Nephron (organoid): ENCODE data around the gene UBE2I.

Experiments
- H3K27ac Mint-ChIP-seq, 3 experiments: 2 replicates each; pipeline ENCODE4 v1.8.0; 2020; ENCODE audit warnings: mixed read lengths in 3 of 3, mild to moderate bottlenecking in 2 of 3, moderate library complexity in 1 of 3
- H3K27me3 Mint-ChIP-seq: 2 replicates; pipeline ENCODE4 v1.8.0; 2021; ENCODE audit warnings: low read depth, mild to moderate bottlenecking, moderate library complexity, mixed read lengths
- H3K36me3 Mint-ChIP-seq: 2 replicates; pipeline ENCODE4 v1.8.0; 2020; ENCODE audit warnings: low read depth, mixed read lengths
- H3K4me1 Mint-ChIP-seq: 2 replicates; pipeline ENCODE4 v1.8.0; 2020; ENCODE audit warnings: mixed read lengths
- H3K4me3 Mint-ChIP-seq, 3 experiments: 2 replicates each; pipeline ENCODE4 v1.8.0; 2020; ENCODE audit warnings: mild to moderate bottlenecking in 3 of 3, mixed read lengths in 3 of 3, moderate library complexity in 2 of 3
- H3K9me3 Mint-ChIP-seq: 2 replicates; pipeline ENCODE4 v1.8.0; 2020; ENCODE audit warnings: mixed read lengths
- TF ChIP-seq, protein P1 (sequence below), 3 experiments: fragments of 200-600 bp; sonication (generic); IDR thresholded peaks; one replicate each; pipeline ENCODE4 v1.5.0; 2021; ENCODE audit warnings: antibody characterized with exemption in 3 of 3; ENCODE audit not compliant: unreplicated experiment in 3 of 3

UBE2I gene

DNA sequence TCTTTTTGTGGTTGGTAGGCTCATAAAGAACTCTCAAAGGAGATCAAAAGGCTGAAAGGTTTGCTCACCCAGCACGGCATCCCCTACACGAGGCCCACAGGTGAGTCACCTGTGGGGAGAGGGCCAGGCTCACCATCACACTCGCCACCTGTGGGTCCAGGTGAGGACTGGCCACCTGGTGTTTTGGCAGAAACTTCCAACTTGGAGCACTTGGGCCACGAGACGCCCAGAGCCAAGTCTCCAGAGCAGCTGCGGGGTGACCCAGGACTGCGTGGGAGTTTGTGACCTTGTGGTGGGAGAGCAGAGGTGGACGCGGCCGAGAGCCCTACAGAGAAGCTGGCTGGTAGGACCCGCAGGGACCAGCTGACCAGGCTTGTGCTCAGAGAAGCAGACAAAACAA lies 53.4 kb downstream of the UBE2I start:
- Mint-ChIP-seq H3K9me3 (no peaks in the 10 kb centered on the region), H3K27me3 (no peaks in the 10 kb centered on the region), H3K4me3 (no peak overlapping the region), H3K4me1 (peaks cover 4% of the 10 kb centered on the region), H3K27ac (no peak overlapping the region), H3K36me3 (peaks cover 4% of the 10 kb centered on the region)
- TF ChIP-seq, protein P1, sequence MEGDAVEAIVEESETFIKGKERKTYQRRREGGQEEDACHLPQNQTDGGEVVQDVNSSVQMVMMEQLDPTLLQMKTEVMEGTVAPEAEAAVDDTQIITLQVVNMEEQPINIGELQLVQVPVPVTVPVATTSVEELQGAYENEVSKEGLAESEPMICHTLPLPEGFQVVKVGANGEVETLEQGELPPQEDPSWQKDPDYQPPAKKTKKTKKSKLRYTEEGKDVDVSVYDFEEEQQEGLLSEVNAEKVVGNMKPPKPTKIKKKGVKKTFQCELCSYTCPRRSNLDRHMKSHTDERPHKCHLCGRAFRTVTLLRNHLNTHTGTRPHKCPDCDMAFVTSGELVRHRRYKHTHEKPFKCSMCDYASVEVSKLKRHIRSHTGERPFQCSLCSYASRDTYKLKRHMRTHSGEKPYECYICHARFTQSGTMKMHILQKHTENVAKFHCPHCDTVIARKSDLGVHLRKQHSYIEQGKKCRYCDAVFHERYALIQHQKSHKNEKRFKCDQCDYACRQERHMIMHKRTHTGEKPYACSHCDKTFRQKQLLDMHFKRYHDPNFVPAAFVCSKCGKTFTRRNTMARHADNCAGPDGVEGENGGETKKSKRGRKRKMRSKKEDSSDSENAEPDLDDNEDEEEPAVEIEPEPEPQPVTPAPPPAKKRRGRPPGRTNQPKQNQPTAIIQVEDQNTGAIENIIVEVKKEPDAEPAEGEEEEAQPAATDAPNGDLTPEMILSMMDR (IDR thresholded peaks at IDR 0.05; ENCODE audit: unreplicated experiment in 3 of 3), result no peak

- H3K27me3 Mint-ChIP-seq, result no peaks in the 10 kb centered on the region
- no peaks in the 10 kb centered on the region for H3K9me3 Mint-ChIP-seq
- TF ChIP-seq, protein P1 (IDR thresholded peaks at IDR 0.05; ENCODE audit: unreplicated experiment in 3 of 3), result peak; percentile 50 to 72 (median 66)
- peaks cover 4% of the 10 kb centered on the region for H3K36me3 Mint-ChIP-seq
- peaks cover 4% of the 10 kb centered on the region for H3K4me1 Mint-ChIP-seq
- H3K4me3 Mint-ChIP-seq, result no peak overlapping the region
- peak overlapping the region in 1 of 3 experiments; percentile 37 for H3K27ac Mint-ChIP-seq
Observed at GRCh38 chr16:1363501-1364041, 54.1 kb downstream of the UBE2I start.

- TF ChIP-seq, protein P1 (IDR thresholded peaks at IDR 0.05; ENCODE audit: unreplicated experiment in 3 of 3), result no peak
- Mint-ChIP-seq H3K36me3 (peaks cover 4% of the 10 kb centered on the region), H3K4me3 (no peak overlapping the region), H3K4me1 (peaks cover 4% of the 10 kb centered on the region), H3K27me3 (no peaks in the 10 kb centered on the region), H3K27ac (no peak overlapping the region), H3K9me3 (no peaks in the 10 kb centered on the region)
Observed at GRCh38 chr16:1364510-1364909, 55.1 kb downstream of the UBE2I start.

DNA sequence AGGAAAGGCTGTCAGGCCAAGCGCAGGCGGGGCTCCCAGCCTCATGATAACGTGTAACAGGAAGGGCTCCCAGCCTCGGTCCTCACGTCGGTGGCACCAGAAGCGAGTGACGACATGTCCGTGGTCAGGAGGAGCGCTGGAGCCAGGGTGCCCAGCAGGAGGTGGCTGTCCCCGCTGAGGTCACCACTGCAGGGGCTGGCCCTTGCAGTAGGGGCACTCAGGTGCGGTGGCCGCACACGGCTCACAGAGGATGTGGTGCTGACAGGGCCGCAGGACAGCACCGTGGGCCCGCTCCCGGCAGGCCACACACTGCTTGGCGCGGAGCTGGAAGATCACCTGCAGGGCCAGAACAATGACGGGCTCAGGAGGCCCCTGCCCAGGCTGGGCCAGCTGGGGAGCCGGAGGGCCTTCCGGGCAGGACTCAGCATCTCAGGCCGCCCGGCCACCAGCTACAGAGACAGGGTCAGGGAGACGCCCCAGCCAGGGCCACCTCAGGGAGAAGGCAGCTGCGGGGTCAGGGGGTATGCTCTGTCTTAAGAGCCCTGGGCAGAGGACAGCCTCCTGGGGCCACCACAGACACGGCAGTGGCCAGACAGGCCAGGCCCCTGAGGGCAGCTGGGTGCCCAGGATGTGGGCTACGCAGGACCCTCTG lies 56.8 kb downstream of the UBE2I start:
- Mint-ChIP-seq H3K36me3 (peaks cover 4% of the 10 kb centered on the region), H3K4me3 (no peak overlapping the region), H3K4me1 (peaks cover 4% of the 10 kb centered on the region), H3K27me3 (no peaks in the 10 kb centered on the region), H3K9me3 (no peaks in the 10 kb centered on the region), H3K27ac (no peak overlapping the region)
- TF ChIP-seq, protein P1 (IDR thresholded peaks at IDR 0.05; ENCODE audit: unreplicated experiment in 3 of 3), result no peak

DNA sequence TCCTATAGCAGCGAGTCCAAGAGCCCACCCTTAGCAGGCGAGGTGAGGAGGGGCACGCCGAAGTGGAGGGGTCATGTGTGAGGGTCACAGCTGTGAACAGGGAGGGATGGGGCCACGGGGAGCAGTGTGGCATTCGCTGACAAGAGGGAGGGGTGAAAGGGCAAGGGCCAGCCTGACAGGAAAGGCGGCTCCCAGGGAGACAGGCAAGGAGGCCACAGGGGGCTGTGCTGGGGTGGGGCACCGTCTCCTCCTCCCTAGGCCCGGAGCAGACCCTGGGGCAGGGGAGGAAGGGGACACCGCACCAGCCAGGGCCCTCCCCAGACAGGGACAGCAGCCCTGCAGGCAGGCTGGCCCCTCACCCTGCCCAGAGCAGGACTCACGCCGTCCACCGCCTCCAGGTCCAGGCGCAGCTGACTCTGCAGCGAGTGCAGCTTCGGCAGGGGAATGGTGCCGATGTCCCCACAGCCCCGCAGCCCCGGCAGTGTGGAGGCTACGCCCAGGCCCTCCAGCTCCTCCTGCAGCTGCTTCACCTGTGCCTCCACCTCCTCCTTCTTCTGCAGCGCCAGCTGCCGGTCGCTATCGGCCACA lies 57.4 kb downstream of the UBE2I start:
- H3K27ac Mint-ChIP-seq, result no peak overlapping the region
- no peaks in the 10 kb centered on the region for H3K9me3 Mint-ChIP-seq
- H3K27me3 Mint-ChIP-seq, result no peaks in the 10 kb centered on the region
- TF ChIP-seq, protein P1 (IDR thresholded peaks at IDR 0.05; ENCODE audit: unreplicated experiment in 3 of 3), result no peak
- peaks cover 4% of the 10 kb centered on the region for H3K4me1 Mint-ChIP-seq
- peaks cover 4% of the 10 kb centered on the region for H3K36me3 Mint-ChIP-seq
- H3K4me3 Mint-ChIP-seq, result no peak overlapping the region
